B cell (primary cell): Measurements from ENCODE around the gene NPAS3. TPM values are rescaled to one million over a fixed set of nuclear protein-coding genes. Genes with fewer than 3 reads are reported as not detected.

Source experiments
- ATAC-seq: fragments of 200-7000 bp; cut with Tn5 transposase; one replicate; pipeline ENCODE4 v1.10.0; 2021; ENCODE audit warnings: low read depth, mild to moderate bottlenecking, moderate number of reproducible peaks, moderate library complexity
- CTCF ChIA-PET: fragments of 350-600 bp; sonication (Branson Sonifier 250); formaldehyde crosslinking; loops from one replicate; lab custom pipeline; 2021; ENCODE audit warnings: antibody characterized with exemption, inconsistent platforms; lab: Charles Lee
- POLR2A ChIA-PET: fragments of 350-600 bp; sonication (Branson Sonifier 250); formaldehyde crosslinking; loops from one replicate; lab custom pipeline; 2021; ENCODE audit warnings: antibody characterized with exemption; lab: Charles Lee
- DNase-seq: peaks from one replicate; pipeline ENCODE4 v3.0.0; 2013
- H2AFZ ChIP-seq: 2 replicates; pipeline ENCODE4 v1.6.1; 2012; ENCODE audit warnings: mild to moderate bottlenecking, low read depth, low read length; ENCODE audit not compliant: insufficient read depth, poor library complexity, severe bottlenecking
- H3K27ac ChIP-seq, 2 donors: 1 replicate in 1 of 2; 2 replicates in 1 of 2; pipeline ENCODE4 v1.5.1; 2012 to 2013; ENCODE audit warnings: low read length in 2 of 2, mild to moderate bottlenecking in 2 of 2, moderate library complexity in 1 of 2
- H3K27me3 ChIP-seq, 4 experiments: fragments of 200-600 bp in 1 of 4; sonication (generic) in 1 of 4; replicated peaks in 1 of 4; 1 replicate in 2 of 4; 2 replicates in 2 of 4; pipeline versions ENCODE4 v1.6.1 to v1.7.0; 2013 to 2016; ENCODE audit warnings: low read length in 3 of 4, mild to moderate bottlenecking in 2 of 4, mixed read lengths in 1 of 4, moderate library complexity in 1 of 4; ENCODE audit not compliant: insufficient read depth in 4 of 4, control insufficient read depth in 3 of 4; ENCODE audit errors: control extremely low read depth in 1 of 4
- H3K36me3 ChIP-seq, 2 experiments: replicated peaks in 1 of 2; 1 replicate in 1 of 2; 2 replicates in 1 of 2; pipeline versions ENCODE4 v1.6.1 to v1.7.1; 2013; ENCODE audit warnings: low read length in 1 of 2; ENCODE audit not compliant: insufficient read depth in 2 of 2, control insufficient read depth in 1 of 2; ENCODE audit errors: control extremely low read depth in 1 of 2, extremely low read depth in 1 of 2
- H3K4me1 ChIP-seq, 2 donors: fragments of 200-600 bp in 1 of 2; sonication (generic) in 1 of 2; 1 replicate in 1 of 2; 2 replicates in 1 of 2; pipeline versions ENCODE4 v1.5.1 to v1.6.1; 2013 to 2017; ENCODE audit warnings: low read length in 2 of 2; ENCODE audit not compliant: control insufficient read depth in 2 of 2, insufficient read depth in 2 of 2
- H3K4me2 ChIP-seq: replicated peaks from 2 replicates; pipeline ENCODE3; 2012; ENCODE audit warnings: mild to moderate bottlenecking, low read depth, low read length; ENCODE audit not compliant: poor library complexity, severe bottlenecking
- H3K4me3 ChIP-seq, 5 experiments: fragments of 200-600 bp in 1 of 5; sonication (generic) in 1 of 5; 1 replicate in 3 of 5; 2 replicates in 2 of 5; pipeline versions ENCODE4 v1.5.1 to v1.7.0; 2011 to 2016; ENCODE audit warnings: low read length in 4 of 5, mild to moderate bottlenecking in 4 of 5, low read depth in 2 of 5, control low read depth in 1 of 5, moderate library complexity in 1 of 5; ENCODE audit not compliant: insufficient read depth in 1 of 5; ENCODE audit errors: control extremely low read depth in 1 of 5, extremely low read depth in 1 of 5
- H3K79me2 ChIP-seq: fragments of 200-600 bp; sonication (generic); one replicate; pipeline ENCODE4 v1.6.0; 2016; ENCODE audit warnings: low read length; ENCODE audit not compliant: control insufficient read depth, insufficient read depth
- H3K9ac ChIP-seq: fragments of 200-600 bp; sonication (generic); 2 replicates; pipeline ENCODE4 v1.6.1; 2017; ENCODE audit warnings: mild to moderate bottlenecking, low read length, moderate library complexity
- H3K9me3 ChIP-seq, 3 donors: one replicate each; pipeline versions ENCODE4 v1.6.1 to v1.7.1; 2013; ENCODE audit warnings: low read length in 2 of 3; ENCODE audit not compliant: control insufficient read depth in 2 of 3, insufficient read depth in 1 of 3; ENCODE audit errors: control extremely low read depth in 1 of 3
- H4K20me1 ChIP-seq: 2 replicates; pipeline ENCODE4 v1.6.0; 2012; ENCODE audit warnings: mild to moderate bottlenecking, low read length; ENCODE audit not compliant: insufficient read depth, control insufficient read depth, poor library complexity, severe bottlenecking
- H3K27ac Mint-ChIP-seq: one replicate; pipeline ENCODE4 v1.8.0; 2021; ENCODE audit warnings: mixed read lengths
- H3K27me3 Mint-ChIP-seq: one replicate; pipeline ENCODE4 v1.8.0; 2021; ENCODE audit warnings: mixed read lengths
- H3K4me1 Mint-ChIP-seq: one replicate; pipeline ENCODE4 v1.8.0; 2021; ENCODE audit warnings: mixed read lengths
- H3K4me3 Mint-ChIP-seq: one replicate; pipeline ENCODE4 v1.8.0; 2021; ENCODE audit warnings: mixed read lengths
- H3K9me3 Mint-ChIP-seq: one replicate; pipeline ENCODE4 v1.8.0; 2022; ENCODE audit warnings: mixed read lengths; ENCODE audit not compliant: insufficient read depth
- EZH2 ChIP-seq: IDR thresholded peaks from 2 replicates; pipeline ENCODE4 v1.6.1; 2012; ENCODE audit warnings: borderline replicate concordance, low read depth, mild to moderate bottlenecking, moderate library complexity, low read length; ENCODE audit not compliant: insufficient read depth, poor library complexity, severe bottlenecking
- WGBS: methylation state at CpG from one replicate; pipeline ENCODE4 v1.1.5; 2013; ENCODE audit warnings: missing lambda C conversion rate; ENCODE audit not compliant: insufficient coverage; 5-methylcytosine and 5-hydroxymethylcytosine counted together
- intact Hi-C: fragments of 100-400 bp; cut with micrococcal nuclease; formaldehyde crosslinking; loops from one replicate; pipeline ENCODE4 v1.10.0; 2022
- polyA plus RNA-seq: library from polyadenylated mRNA; depleted of rRNA; stranded (reverse); fragments of >200 nt; gene quantifications from 2 replicates; pipeline ENCODE4 v1.2.3, GENCODE V29; 2012
- total RNA-seq, 2 donors: library from RNA; stranded (reverse); fragments of 120-200 nt in 1 of 2; gene quantifications; 1 replicate in 1 of 2; 2 replicates in 1 of 2; pipeline versions ENCODE4 v1.2.3 to v1.2.4, GENCODE V29; 2013 to 2022
- TF ChIP-seq, protein P1 (sequence below): fragments of 200-600 bp; IDR thresholded peaks from one replicate; pipeline ENCODE4 v1.8.0; 2022; ENCODE audit warnings: antibody characterized with exemption, mild to moderate bottlenecking

Gene NPAS3
- total and polyA plus RNA-seq, 2 donors (not counting 1 experiment from before 2014, with no cell fraction given), result not detected

DNA sequence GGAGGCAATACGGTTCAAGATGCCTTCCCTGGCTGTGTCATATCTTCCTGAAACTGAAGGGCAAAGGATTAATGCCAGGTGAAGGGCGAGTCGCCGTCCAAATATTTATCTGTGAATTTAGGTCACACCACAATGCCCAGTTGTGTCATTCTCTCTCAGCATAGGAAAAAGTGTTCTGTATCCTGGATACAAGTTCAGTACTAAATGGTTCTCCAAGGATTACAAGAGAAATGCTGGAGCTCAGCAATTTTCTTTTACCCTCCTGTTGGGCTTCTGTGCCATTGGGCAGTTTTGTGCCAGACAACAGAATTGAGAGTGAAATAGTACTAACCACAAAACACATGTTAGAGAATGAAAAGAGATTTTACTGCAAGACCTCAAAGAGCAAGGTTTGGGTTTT is 518.3 kb downstream of the NPAS3 start:
- Mint-ChIP-seq H3K4me1 (peaks cover 3% of the 10 kb centered on the region), H3K4me3 (no peak overlapping the region), H3K9me3 (peaks cover 4% of the 10 kb centered on the region), H3K27me3 (no peaks in the 10 kb centered on the region), H3K27ac (no peak overlapping the region)
- Histone ChIP-seq H3K4me2 (no peak overlapping the region), H3K79me2 (no peaks in the 10 kb centered on the region), H3K4me1 (no peaks in the 10 kb centered on the region), H3K9ac (no peak overlapping the region), H3K36me3 (no peaks in the 10 kb centered on the region), H4K20me1 (no peaks in the 10 kb centered on the region), H3K27ac (no peak overlapping the region), H2AFZ (no peak overlapping the region), H3K9me3 (no peaks in the 10 kb centered on the region), H3K4me3 (no peak overlapping the region), H3K27me3 (no peaks in the 10 kb centered on the region)
- ChIA-PET POLR2A (no interaction called here), CTCF (no interaction called here)
- DNase-seq (no peak), ATAC-seq (no peak)
- 95% methylated on average over 4 of the region's 4 CpGs for WGBS
- no peak for TF ChIP-seq EZH2
- TF ChIP-seq, protein P1, sequence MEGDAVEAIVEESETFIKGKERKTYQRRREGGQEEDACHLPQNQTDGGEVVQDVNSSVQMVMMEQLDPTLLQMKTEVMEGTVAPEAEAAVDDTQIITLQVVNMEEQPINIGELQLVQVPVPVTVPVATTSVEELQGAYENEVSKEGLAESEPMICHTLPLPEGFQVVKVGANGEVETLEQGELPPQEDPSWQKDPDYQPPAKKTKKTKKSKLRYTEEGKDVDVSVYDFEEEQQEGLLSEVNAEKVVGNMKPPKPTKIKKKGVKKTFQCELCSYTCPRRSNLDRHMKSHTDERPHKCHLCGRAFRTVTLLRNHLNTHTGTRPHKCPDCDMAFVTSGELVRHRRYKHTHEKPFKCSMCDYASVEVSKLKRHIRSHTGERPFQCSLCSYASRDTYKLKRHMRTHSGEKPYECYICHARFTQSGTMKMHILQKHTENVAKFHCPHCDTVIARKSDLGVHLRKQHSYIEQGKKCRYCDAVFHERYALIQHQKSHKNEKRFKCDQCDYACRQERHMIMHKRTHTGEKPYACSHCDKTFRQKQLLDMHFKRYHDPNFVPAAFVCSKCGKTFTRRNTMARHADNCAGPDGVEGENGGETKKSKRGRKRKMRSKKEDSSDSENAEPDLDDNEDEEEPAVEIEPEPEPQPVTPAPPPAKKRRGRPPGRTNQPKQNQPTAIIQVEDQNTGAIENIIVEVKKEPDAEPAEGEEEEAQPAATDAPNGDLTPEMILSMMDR, result no peak
- intact Hi-C loops, result no loop called here

DNA sequence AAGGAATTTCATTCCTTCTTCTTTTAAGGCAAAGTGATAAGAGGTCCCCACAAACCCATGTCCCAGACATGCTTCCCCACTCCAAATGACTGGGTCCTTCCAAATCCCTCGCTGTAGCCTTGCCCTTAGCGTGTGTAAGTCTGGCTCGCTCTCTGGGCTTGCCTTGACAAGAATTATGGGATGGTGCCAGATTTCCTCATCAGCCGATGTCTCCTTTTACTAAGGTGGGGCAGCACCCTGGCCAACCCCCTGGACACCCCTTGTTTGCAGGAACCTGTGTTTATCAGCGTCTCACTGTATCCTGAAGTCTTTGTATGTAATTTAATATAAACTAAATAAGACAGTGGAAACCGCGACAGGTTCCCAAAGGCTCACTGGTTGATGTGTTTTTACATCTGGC is 518.9 kb downstream of the NPAS3 start:
- H3K4me3 Mint-ChIP-seq, result no peak overlapping the region
- WGBS, result 95% methylated on average over 4 of the region's 7 CpGs
- Histone ChIP-seq H3K4me3 (no peak overlapping the region), H4K20me1 (no peaks in the 10 kb centered on the region), H2AFZ (no peak overlapping the region), H3K27me3 (no peaks in the 10 kb centered on the region), H3K4me1 (no peaks in the 10 kb centered on the region), H3K4me2 (no peak overlapping the region), H3K79me2 (no peaks in the 10 kb centered on the region), H3K9me3 (no peaks in the 10 kb centered on the region), H3K9ac (no peak overlapping the region), H3K36me3 (no peaks in the 10 kb centered on the region), H3K27ac (no peak overlapping the region)
- no peak overlapping the region for H3K27ac Mint-ChIP-seq
- ChIA-PET CTCF (no interaction called here), POLR2A (no interaction called here)
- intact Hi-C loops, result no loop called here
- DNase-seq, result no peak
- H3K9me3 Mint-ChIP-seq, result peaks cover 4% of the 10 kb centered on the region
- no peak for ATAC-seq
- TF ChIP-seq, protein P1, result no peak
- TF ChIP-seq EZH2, result no peak
- H3K4me1 Mint-ChIP-seq, result peaks cover 3% of the 10 kb centered on the region
- H3K27me3 Mint-ChIP-seq, result no peaks in the 10 kb centered on the region
